ENCODE measurements around the gene CDK9.

Gene CDK9

GRCh38 chr9:127761491-127761956, 24.3 kb upstream of the CDK9 start:
- DNase-seq (ENCODE audit: low spot score): no peak

GRCh38 chr9:127762111-127762676, 23.6 kb upstream of the CDK9 start:
- no peak for DNase-seq (ENCODE audit: low spot score)

GRCh38 chr9:127763918-127764384, 21.9 kb upstream of the CDK9 start:
- DNase-seq (ENCODE audit: low spot score): no peak

GRCh38 chr9:127765418-127765817, 20.4 kb upstream of the CDK9 start:
- no peak for DNase-seq (ENCODE audit: low spot score)

- DNase-seq (ENCODE audit: low spot score): no peak
Measured at GRCh38 chr9:127767410-127767809, 18.4 kb upstream of the CDK9 start.

GRCh38 chr9:127767909-127768331, 17.9 kb upstream of the CDK9 start:
- no peak for DNase-seq (ENCODE audit: low spot score)

GRCh38 chr9:127768698-127769097, 17.1 kb upstream of the CDK9 start:
- no peak for DNase-seq (ENCODE audit: low spot score)

- DNase-seq (ENCODE audit: low spot score): no peak
Measured at GRCh38 chr9:127769101-127769500, 16.7 kb upstream of the CDK9 start.

GRCh38 chr9:127769929-127770582, 15.8 kb upstream of the CDK9 start:
- DNase-seq (ENCODE audit: low spot score): no peak

- no peak for DNase-seq (ENCODE audit: low spot score)
Measured at GRCh38 chr9:127770583-127770904, 15.3 kb upstream of the CDK9 start.

GRCh38 chr9:127770905-127771569, 14.8 kb upstream of the CDK9 start:
- DNase-seq (ENCODE audit: low spot score): peak; percentile 92

GRCh38 chr9:127771570-127772189, 14.2 kb upstream of the CDK9 start:
- DNase-seq (ENCODE audit: low spot score): no peak

- no peak for DNase-seq (ENCODE audit: low spot score)
Measured at GRCh38 chr9:127772603-127773002, 13.2 kb upstream of the CDK9 start.

- no peak for DNase-seq (ENCODE audit: low spot score)
Measured at GRCh38 chr9:127773272-127773671, 12.6 kb upstream of the CDK9 start.

GRCh38 chr9:127773981-127774380, 11.9 kb upstream of the CDK9 start:
- DNase-seq (ENCODE audit: low spot score): no peak

GRCh38 chr9:127776195-127776923, 9.5 kb upstream of the CDK9 start:
- no peak for DNase-seq (ENCODE audit: low spot score)

- no peak for DNase-seq (ENCODE audit: low spot score)
Measured at GRCh38 chr9:127776924-127777289, 8.9 kb upstream of the CDK9 start.

- no peak for DNase-seq (ENCODE audit: low spot score)
Measured at GRCh38 chr9:127777368-127777980, 8.4 kb upstream of the CDK9 start.

- DNase-seq (ENCODE audit: low spot score): no peak
Measured at GRCh38 chr9:127778280-127779135, 7.3 kb upstream of the CDK9 start, which contains the start of gene SH2D3C. Gene SH2D3C (minus strand): TSS chr9:127778666. CDS start chr9:127778627, 39 bp downstream.

- DNase-seq (ENCODE audit: low spot score): no peak
Measured at GRCh38 chr9:127779136-127779981, 6.5 kb upstream of the CDK9 start.
